Measurements from ENCODE around the gene EXPH5.

EXPH5 gene

GRCh38 chr11:108511851-108512474 is 81.6 kb downstream of the EXPH5 start:
- DNase-seq: no peak

DNA sequence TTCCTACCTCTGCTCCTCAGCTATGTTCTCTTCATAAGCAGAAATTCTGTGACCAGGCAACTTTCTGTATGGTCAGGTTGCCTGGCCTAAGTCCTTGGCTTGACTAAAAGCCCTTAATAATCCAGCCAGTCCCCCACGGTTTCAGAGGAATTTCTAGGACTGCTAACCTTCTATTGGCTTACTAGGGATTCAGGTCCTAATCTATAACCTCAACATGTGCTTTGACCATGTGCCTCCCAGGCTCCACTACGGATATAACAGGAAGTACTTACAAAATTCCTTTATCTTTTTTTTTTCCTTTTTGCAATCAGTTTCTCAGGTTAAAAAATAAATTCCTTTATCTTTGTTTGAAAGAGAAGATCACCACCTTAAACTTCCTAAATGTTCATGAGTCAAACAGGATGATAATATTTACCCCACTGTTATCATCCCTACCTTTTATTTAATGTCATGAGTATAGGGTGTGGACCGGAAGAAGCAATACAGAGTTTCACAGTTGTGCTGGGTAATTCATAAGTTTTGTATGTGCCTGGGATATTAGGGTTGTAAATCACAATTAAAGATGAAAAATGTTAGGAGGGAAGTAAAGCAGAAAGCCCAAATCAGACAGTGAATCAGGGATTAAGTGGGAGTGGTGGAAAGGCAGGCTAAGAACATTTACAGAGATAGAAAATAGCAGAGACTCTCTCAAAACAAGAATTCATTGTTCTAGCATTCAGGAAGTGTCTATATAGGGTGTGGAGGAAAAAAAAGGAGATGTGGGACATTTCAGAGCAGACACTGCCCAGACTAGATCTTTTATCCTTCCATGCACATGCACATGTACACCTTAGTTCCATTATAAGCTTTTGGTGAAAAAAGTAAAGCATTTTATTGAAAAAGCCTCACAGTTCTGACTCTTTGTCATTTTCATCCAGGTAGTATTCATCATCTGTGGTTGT is 84.6 kb downstream of the EXPH5 start:
- DNase-seq: no peak

- no peak for DNase-seq
Observed at GRCh38 chr11:108501396-108501795, 92.2 kb downstream of the EXPH5 start.

GRCh38 chr11:108500721-108501120 is 92.8 kb downstream of the EXPH5 start:
- DNase-seq: no peak

GRCh38 chr11:108500169-108500568 is 93.4 kb downstream of the EXPH5 start:
- DNase-seq: no peak

DNA sequence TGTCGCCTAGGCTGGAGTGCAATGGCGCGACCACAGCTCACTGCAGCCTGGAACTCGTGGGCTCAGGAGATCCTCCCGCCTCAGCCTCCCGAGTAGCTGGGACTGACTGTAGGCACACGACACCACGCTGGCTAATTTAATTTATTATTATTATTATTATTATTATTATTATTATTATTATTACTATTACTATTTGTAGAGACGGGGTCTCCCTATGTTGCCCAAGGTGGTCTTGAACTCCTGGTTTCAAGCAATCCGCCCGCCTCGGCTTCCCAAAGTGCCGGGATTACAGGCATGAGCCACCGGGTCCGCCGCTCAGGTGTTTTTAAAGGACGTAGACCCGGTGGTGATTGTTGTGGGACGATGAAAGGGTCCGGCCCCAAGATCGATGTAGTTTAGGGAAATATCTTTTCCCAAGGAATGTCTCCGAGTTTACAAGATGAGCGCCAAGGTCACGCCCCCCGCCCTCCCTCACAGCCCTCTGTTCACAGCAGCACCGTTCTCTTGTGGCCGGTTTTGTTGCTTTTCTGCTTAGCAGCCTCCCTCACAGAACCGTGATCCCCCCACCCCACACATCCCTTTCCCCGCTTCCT is 94.7 kb downstream of the EXPH5 start:
- no peak for DNase-seq

DNA sequence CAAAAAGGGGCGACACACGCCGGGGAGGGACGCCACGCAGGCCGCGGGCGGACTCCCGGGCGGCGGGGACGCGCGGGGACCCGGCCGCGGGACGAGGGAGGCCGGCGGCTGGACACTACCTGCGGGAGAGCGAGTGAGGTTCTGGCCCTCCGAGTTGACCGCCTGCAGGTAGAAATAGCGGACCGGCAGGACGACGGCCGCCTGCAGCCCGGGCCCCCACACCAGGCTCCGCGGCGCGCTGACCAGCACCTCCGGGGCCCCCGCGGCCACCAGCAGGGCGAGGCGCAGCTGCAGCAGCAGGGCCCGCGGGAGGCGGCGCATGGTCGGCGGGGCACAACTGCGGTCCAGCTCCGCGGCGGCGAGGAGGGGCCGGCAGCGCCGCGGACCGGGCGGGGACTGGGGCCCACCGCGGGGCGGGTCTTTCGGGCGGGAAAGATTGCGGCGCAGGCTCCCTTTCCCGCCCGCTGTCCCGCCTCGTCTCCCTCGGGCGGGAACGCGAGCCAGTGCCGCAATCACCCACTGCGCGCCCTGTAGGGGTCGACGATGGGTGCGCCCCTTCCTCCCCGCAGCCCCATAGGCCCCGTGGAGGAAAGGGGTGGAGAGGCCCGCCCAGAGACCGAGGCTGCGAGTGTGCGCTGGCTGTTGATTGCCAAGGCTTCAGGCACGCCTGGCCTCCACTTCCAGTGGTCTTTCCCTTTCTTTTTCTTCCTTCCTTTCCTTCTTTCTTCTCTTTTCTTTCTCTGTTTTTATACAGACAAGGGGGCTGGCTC is 95.3 kb downstream of the EXPH5 start, which contains the start of gene POGLUT3:
Gene POGLUT3, minus strand, starts transcription at position 339 of the 770 bp plus-strand sequence. Its CDS starts 18 bp downstream, at position 321.
- DNase-seq: peak; percentile 15 to 67

DNA sequence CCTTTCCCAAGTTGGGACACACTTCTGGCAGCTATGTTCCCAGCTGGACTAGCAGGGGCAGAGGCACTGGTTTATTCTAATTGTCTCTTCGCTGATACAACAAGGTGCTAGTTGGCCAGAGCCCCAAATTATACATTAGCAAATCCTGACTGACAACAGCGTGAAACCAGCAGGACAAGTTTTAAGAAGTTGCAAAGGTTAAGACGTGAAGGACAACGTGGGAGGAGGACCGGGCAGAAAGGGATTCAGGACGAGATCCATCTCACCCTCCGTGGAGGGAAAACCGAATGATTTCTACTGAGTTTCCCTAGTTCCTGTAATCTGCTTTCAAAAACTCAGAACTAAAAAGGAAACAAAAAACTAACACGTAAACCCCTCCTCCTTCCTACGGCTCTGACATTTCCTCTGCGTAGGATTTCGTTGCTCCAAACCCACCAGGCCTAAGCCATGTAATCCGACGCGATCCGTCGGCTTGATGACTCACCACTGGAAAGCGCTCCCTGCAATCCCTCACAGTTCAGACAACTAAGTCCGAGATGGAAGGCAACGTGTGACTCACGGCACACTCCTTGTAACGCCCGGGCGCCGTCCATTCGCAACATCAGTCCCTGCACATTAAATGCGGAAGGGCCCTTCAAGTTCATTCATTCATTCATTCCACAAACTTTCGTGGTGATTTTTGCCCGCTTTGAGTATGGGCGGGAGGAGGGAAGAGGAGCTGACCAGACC is 96.1 kb downstream of the EXPH5 start:
- DNase-seq: peak; percentile 69 to 98

DNA sequence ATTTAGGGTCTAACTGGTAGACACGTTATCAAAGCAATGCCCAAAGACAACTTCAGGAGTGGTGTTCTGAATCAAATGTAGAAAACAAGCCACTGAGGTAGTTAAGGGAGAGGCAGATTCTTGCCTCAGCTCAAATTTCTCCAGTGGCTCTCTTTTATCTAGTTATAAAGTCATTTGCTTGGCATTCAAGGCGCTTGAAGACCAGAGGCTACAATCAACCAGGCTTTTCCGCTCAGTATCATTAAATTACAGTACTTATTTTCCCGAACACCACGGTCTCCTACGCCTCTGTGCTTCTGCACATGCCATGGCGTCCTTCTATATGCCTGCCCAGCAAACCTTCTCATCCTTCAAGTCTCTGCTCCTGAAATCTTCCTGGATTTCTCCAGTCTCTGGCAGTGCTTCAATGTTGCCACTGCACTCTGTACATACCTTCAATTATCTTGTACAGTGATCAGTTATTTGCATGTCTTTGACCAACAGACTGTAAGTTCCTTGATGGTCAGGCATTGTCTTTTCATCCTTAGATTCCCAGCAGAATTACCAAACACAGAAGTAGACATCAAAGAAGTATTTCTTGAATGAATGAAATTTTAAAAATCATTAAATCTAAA is 96.8 kb downstream of the EXPH5 start:
- no peak for DNase-seq

GRCh38 chr11:108495326-108495725 is 98.2 kb downstream of the EXPH5 start:
- DNase-seq: no peak

- no peak for DNase-seq
Observed at GRCh38 chr11:108494182-108494581, 99.4 kb downstream of the EXPH5 start.

DNA sequence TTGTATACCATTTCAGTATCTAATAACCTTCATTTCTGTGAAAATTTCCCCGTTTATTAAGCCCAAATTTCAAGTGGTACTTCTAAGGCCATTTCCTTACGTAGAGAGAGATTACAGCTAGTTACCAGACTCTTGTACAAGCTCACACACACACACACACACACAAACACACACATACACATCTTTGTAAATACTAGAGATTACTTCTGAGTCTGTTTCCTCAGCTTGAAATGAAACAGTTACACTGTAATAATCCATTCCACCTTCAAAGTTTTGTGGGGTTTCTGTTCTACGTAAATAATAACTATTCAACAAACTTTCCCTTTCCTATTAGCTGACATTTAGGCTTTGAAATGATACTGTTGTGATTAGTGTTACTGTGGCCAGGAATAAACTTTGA is 101.6 kb downstream of the EXPH5 start:
- no peak for DNase-seq

DNA sequence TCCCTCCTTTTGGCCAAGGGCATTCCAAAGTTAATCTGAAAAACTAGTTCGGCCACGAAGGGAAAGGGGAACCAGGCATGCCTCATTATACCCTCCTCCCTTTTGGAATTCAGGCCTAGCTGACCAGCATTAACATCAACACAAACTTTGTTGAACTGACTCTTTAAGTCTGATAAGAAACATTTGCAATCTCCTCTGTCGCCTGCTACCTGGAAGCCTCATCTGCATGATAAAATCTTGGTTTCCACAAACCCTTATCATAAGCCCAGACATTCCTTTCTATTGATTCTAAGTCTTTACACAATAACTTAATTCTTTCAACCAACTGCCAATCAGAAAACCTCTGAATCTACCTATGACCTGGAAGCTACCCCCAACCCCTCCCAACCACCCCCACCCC is 106.7 kb downstream of the EXPH5 start:
- no peak for DNase-seq

DNA sequence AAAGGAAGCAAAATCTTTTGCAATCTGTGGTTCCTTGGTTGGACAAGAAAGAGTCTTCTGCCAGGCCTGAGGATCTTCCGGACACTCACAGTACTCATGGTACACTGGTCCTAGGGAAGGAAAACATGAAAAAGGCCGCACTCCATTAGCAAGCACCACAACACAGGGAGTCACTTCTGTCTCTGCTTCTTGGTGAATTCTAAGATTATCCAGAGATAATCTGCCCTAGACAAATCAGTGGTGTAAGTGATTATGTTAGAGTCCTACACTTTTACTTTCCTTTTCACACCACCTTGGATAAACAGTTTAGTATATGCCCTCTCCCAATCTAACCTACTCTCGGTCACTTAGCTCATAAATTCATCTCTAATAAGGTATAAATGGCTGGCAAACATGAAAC is 107.2 kb downstream of the EXPH5 start:
- no peak for DNase-seq

- no peak for DNase-seq
Observed at GRCh38 chr11:108483163-108483562, 110.4 kb downstream of the EXPH5 start.

GRCh38 chr11:108474664-108475463 is 118.7 kb downstream of the EXPH5 start:
- DNase-seq: no peak

GRCh38 chr11:108472681-108473080 is 120.9 kb downstream of the EXPH5 start:
- DNase-seq: no peak

GRCh38 chr11:108468478-108468864 is 125.1 kb downstream of the EXPH5 start:
- peak in 1 of 2 donors; percentile 21 for DNase-seq

- DNase-seq: peak; percentile 93 to 94
Observed at GRCh38 chr11:108467091-108467823, 126.3 kb downstream of the EXPH5 start, which contains the start of gene C11orf65. Gene C11orf65 (minus strand): TSS chr11:108467529. CDS start chr11:108461559, 5,970 bp downstream.

DNA sequence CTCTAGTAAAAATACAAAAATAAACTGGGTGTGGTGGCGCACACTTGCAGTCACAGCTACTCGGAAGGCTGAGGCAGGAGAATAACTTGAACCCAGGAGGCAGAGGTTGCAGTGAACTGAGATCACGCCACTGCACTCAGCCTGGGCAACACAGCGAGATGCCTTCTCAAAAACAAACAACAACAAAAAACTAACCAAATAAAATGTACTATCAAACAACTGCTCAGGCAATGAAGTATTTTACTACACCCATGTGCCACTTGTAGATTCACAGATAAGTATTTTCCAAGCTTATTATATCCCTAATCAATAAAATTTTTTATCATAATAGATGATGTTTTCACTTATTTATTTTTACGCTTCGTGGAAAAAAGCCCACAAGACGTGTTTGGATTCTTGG is 127.2 kb downstream of the EXPH5 start:
- DNase-seq: no peak

All from bone marrow (tissue), 2 donors.